Measurements from ENCODE around the gene NDUFAF2. TPM values are rescaled to one million over a fixed set of nuclear protein-coding genes. Genes with fewer than 3 reads are reported as not detected.
A peak's percentile ranks its signal among the peaks of the same experiment; 100 is the strongest.

The NDUFAF2 gene
- total and polyA plus RNA-seq, 10 of the 15 experiments (the other 5 are each of a cell fraction or from before 2014, with no cell fraction given) = 22.4 to 121 (median 65.3) TPM

DNA sequence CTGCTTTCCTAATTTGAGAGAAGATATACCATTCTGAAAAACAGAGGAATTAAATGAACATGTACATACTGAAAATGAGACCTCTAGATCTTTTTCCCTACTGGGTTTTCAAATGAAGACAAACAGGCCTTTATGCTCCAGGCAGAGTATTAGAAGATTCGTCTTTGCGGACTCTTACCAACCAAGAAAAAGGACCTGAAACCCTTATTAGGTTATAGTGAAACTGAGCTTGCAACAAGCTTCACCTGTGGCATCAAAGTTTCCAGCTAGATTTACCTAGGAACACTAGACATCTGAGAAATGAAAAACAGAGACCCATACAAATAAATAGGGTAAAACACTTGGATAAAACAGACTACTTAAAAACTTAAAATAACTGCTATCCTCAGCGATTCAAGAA lies 171.0 kb downstream of the NDUFAF2 start:
- Histone ChIP-seq H3K9me3 (replicated peaks; ENCODE audit: control insufficient read depth, insufficient read depth, low read length) (peaks cover 7% of the 10 kb centered on the region; the same call in 2 of the 3 replicates), H3K27ac (ENCODE audit: control insufficient read depth, insufficient read depth) (no peak overlapping the region), H3K9ac (ENCODE audit: control insufficient read depth, insufficient read depth, low read length) (no peak overlapping the region), H3K4me3 (no peak overlapping the region), H3K4me2 (ENCODE audit: control insufficient read depth, insufficient read depth) (no peak overlapping the region), H2AFZ (ENCODE audit: control insufficient read depth, low read depth, low read length) (no peak overlapping the region), H3K4me1 (ENCODE audit: control insufficient read depth, insufficient read depth, low read length) (no peaks in the 10 kb centered on the region), H3K36me3 (ENCODE audit: control insufficient read depth in 2 of 2, insufficient read depth in 2 of 2, low read length in 1 of 2) (no peaks in the 10 kb centered on the region), H3K27me3 (replicated peaks in 1 of 2; ENCODE audit: control insufficient read depth in 2 of 2, insufficient read depth in 2 of 2, low read length in 1 of 2) (no peaks in the 10 kb centered on the region), H4K20me1 (ENCODE audit: control insufficient read depth, insufficient read depth) (no peaks in the 10 kb centered on the region), H3K79me2 (ENCODE audit: control insufficient read depth, insufficient read depth, low read length) (no peaks in the 10 kb centered on the region)
- FAIRE-seq (peak; percentile 38), DNase-seq (ENCODE audit: low read depth, low spot score) (peak; percentile 11), ATAC-seq (peak; percentile 87)
- intact Hi-C loops (cut with micrococcal nuclease; ENCODE audit: unreplicated experiment) = no loop called here
- ChIA-PET CTCF (interaction anchor here (1.2 kb wide), 1 partner anchor 542 kb away, joined by 4 read pairs; no protein-coding TSS in a partner anchor), POLR2A (no interaction called here), RAD21 (ENCODE audit: unreplicated experiment) (no interaction called here), SMC1A (ENCODE audit: uncharacterized antibody, unreplicated experiment) (interaction anchor here (1.0 kb wide), 2 partner anchors 41 to 65 kb away, joined by 3 read pairs; no protein-coding TSS in a partner anchor)
- in situ Hi-C loops (cut with MboI) = no loop called here
- 92% methylated on average over 3 of the region's 3 CpGs for WGBS (ENCODE audit: insufficient coverage, insufficient replicate concordance, low lambda C conversion rate, missing lambda C conversion rate)
- BruUV-seq (replicated peaks) = no TSS peak
- TF ChIP-seq IKZF2 (IDR thresholded peaks at IDR 0.05) (0 out of 4 replicates have a peak, but pooled peaks of 1 of the 2 experiments have one; percentile 30), RUNX3 (IDR thresholded peaks at IDR 0.05; ENCODE audit: low read length) (peak; percentile 41), MXI1 (IDR thresholded peaks at IDR 0.05; ENCODE audit: low read depth, low read length) (no peak), SRF (IDR thresholded peaks at IDR 0.05; ENCODE audit: low read depth in 2 of 2, low read length in 2 of 2) (0 out of 4 replicates have a peak, but pooled peaks of 1 of the 2 experiments have one; percentile 42), FOXK2 (IDR thresholded peaks at IDR 0.05) (no peak), MTA2 (IDR thresholded peaks at IDR 0.05; ENCODE audit: low read depth) (0 out of 2 replicates have a peak, but pooled peaks have one; percentile 25), JUNB (IDR thresholded peaks at IDR 0.05) (peak; percentile 27; the same call in 1 of the 2 replicates), NBN (IDR thresholded peaks at IDR 0.05) (no peak), TARDBP (IDR thresholded peaks at IDR 0.05; ENCODE audit: borderline replicate concordance) (no peak), SPI1 (IDR thresholded peaks at IDR 0.05; ENCODE audit: borderline replicate concordance, insufficient read depth, low read depth, low read length) (peak; percentile 72)
